ENCODE results near the gene TMEM214. TPM values are rescaled to one million over a fixed set of nuclear protein-coding genes. Genes with fewer than 3 reads are reported as not detected.
A peak's percentile ranks its signal among the peaks of the same experiment; 100 is the strongest.

TMEM214 gene, protein sequence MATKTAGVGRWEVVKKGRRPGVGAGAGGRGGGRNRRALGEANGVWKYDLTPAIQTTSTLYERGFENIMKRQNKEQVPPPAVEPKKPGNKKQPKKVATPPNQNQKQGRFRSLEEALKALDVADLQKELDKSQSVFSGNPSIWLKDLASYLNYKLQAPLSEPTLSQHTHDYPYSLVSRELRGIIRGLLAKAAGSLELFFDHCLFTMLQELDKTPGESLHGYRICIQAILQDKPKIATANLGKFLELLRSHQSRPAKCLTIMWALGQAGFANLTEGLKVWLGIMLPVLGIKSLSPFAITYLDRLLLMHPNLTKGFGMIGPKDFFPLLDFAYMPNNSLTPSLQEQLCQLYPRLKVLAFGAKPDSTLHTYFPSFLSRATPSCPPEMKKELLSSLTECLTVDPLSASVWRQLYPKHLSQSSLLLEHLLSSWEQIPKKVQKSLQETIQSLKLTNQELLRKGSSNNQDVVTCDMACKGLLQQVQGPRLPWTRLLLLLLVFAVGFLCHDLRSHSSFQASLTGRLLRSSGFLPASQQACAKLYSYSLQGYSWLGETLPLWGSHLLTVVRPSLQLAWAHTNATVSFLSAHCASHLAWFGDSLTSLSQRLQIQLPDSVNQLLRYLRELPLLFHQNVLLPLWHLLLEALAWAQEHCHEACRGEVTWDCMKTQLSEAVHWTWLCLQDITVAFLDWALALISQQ
- 10 to 100 TPM; 64.9 to 81.1 (median 79.2) TPM for total RNA-seq
- 32.8 TPM for total RNA-seq (2013)

DNA sequence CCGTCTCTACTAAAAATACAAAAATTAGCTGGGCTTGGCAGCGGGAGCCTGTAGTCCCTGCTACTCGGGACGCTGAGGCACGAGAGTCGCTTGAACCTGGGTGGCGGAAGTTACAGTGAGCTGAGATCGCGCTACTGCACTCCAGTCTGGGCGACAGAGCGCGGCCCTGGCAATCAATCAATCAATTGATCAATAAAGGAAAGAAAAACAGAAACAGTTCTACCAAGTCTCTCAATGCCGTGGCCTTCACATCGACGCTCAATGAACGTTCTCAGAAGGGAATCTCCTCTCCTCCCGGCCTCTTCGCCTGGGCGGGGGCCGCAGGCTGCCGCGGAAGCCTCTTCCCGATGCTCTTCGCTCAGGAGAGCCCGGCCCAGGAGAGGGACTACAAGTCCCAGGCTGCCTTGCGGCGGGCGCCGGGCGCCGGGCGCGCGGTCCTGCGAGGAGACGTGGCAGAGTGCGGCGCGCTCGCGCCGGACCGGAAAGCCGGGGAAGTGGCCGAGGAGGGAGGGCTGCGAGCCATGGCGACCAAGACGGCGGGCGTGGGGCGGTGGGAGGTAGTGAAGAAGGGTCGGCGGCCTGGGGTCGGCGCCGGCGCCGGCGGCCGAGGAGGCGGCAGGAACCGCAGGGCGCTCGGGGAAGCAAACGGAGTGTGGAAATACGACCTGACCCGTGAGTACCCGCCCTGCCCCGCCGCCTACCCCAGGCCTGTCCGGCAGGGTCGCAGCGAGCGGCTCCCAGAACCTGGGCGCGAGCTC is at the start of gene TMEM214:
TSS of gene TMEM214 (plus strand) at position 471 of the 758 bp plus-strand sequence. CDS start at position 522, 51 bp downstream.
- H3K4me1 Mint-ChIP-seq: peaks cover 13 to 54% of the 10 kb centered on the region in 2 donors
- no peaks in the 10 kb centered on the region for H3K27me3 Mint-ChIP-seq (ENCODE audit: low read depth in 2 of 2)
- H3K27me3 ChIP-seq (ENCODE audit: control insufficient read depth, insufficient read depth, low read length): no peaks in the 10 kb centered on the region
- no peaks in the 10 kb centered on the region for H3K9me3 Mint-ChIP-seq
- peak within 1 kb of the TSS; percentile 86 to 95 for H3K27ac Mint-ChIP-seq
- intact Hi-C loops (cut with micrococcal nuclease): loop anchor here (2.0 kb wide), 1 partner anchor 18 kb away; the partner anchor contains the start of gene AGBL5
- DNase-seq (peak; percentile 77 to 83), ATAC-seq (peak; percentile 95 to 98 (median 96))
- H3K4me3 ChIP-seq (ENCODE audit: low read length): peak within 1 kb of the TSS; percentile 90
- H3K4me1 ChIP-seq (ENCODE audit: control insufficient read depth, insufficient read depth, low read length): peaks cover 18% of the 10 kb centered on the region
- under 1% methylated on average over 76 of the region's 76 CpGs for WGBS (ENCODE audit: insufficient coverage)
- H3K36me3 ChIP-seq (ENCODE audit: control insufficient read depth, insufficient read depth, low read length): peaks cover 29% of the 10 kb centered on the region
- TF ChIP-seq, protein P1, sequence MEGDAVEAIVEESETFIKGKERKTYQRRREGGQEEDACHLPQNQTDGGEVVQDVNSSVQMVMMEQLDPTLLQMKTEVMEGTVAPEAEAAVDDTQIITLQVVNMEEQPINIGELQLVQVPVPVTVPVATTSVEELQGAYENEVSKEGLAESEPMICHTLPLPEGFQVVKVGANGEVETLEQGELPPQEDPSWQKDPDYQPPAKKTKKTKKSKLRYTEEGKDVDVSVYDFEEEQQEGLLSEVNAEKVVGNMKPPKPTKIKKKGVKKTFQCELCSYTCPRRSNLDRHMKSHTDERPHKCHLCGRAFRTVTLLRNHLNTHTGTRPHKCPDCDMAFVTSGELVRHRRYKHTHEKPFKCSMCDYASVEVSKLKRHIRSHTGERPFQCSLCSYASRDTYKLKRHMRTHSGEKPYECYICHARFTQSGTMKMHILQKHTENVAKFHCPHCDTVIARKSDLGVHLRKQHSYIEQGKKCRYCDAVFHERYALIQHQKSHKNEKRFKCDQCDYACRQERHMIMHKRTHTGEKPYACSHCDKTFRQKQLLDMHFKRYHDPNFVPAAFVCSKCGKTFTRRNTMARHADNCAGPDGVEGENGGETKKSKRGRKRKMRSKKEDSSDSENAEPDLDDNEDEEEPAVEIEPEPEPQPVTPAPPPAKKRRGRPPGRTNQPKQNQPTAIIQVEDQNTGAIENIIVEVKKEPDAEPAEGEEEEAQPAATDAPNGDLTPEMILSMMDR (IDR thresholded peaks at IDR 0.05): no peak
- peak within 1 kb of the TSS; percentile 79 for H3K27ac ChIP-seq (ENCODE audit: low read length)
- peak within 1 kb of the TSS; percentile 94 for H3K4me3 Mint-ChIP-seq
- no peaks in the 10 kb centered on the region for H3K9me3 ChIP-seq (ENCODE audit: control insufficient read depth, insufficient read depth, low read length)
- no peaks in the 10 kb centered on the region for H3K36me3 Mint-ChIP-seq

DNA sequence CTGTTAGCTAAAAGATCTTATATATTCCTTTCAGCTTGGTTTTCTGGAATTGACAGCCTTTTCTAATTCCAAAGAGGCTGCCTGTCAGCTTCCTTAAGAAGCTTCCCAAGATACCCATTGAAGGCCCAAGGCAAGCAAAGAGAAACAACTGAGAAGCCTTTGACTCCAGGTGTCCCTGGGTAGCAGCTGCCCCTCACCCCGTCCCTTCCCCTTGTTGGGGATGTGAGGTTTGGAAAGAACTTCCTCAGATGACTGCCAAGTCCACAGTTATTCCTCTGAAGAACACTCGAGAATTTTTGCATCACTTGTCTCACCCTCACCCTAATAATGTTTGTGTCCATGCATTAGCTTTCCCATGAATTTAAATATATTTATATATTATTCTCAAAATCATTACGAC is 49.0 kb upstream of the TMEM214 start:
- DNase-seq (no peak), ATAC-seq (no peak)
- no peaks in the 10 kb centered on the region for H3K36me3 Mint-ChIP-seq
- H3K9me3 ChIP-seq (ENCODE audit: control insufficient read depth, insufficient read depth, low read length): no peaks in the 10 kb centered on the region
- no peaks in the 10 kb centered on the region for H3K4me1 Mint-ChIP-seq
- no peak overlapping the region for H3K27ac ChIP-seq (ENCODE audit: low read length)
- intact Hi-C loops (cut with micrococcal nuclease): no loop called here
- no peaks in the 10 kb centered on the region for H3K9me3 Mint-ChIP-seq
- H3K36me3 ChIP-seq (ENCODE audit: control insufficient read depth, insufficient read depth, low read length): no peaks in the 10 kb centered on the region
- no peak overlapping the region for H3K27ac Mint-ChIP-seq
- no peaks in the 10 kb centered on the region for H3K4me1 ChIP-seq (ENCODE audit: control insufficient read depth, insufficient read depth, low read length)
- no CpG with 5 or more reads among the region's 3 CpGs for WGBS (ENCODE audit: insufficient coverage)
- TF ChIP-seq, protein P1 (IDR thresholded peaks at IDR 0.05): no peak
- peaks cover 2 to 5% of the 10 kb centered on the region in 2 donors for H3K27me3 Mint-ChIP-seq (ENCODE audit: low read depth in 2 of 2)
- H3K27me3 ChIP-seq (ENCODE audit: control insufficient read depth, insufficient read depth, low read length): no peaks in the 10 kb centered on the region
- no peak overlapping the region for H3K4me3 Mint-ChIP-seq
- no peak overlapping the region for H3K4me3 ChIP-seq (ENCODE audit: low read length)

DNA sequence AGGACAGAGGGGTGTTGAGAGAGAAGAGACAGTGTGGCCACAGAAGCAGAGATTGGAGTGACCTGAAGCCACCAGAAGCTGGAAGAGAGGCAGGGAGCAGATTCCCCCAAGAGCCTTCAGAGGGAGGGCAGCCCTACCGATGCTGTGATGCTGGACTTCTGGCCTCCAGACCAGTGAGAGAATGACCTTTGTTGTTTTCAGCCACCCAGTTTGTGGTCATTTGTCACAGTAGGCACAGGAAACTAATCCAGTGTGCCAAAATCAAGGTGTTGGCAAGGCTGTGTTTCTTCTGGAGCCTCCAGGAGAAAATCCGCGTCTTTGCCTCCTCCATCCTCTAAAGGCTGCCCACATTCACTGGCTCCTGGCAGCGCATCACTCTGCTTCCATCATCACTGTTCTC is 47.0 kb upstream of the TMEM214 start:
- ATAC-seq (no peak), DNase-seq (no peak)
- intact Hi-C loops (cut with micrococcal nuclease): no loop called here
- no peaks in the 10 kb centered on the region for H3K27me3 ChIP-seq (ENCODE audit: control insufficient read depth, insufficient read depth, low read length)
- WGBS (ENCODE audit: insufficient coverage): 96% methylated on average over 4 of the region's 4 CpGs
- Mint-ChIP-seq H3K4me1 (no peaks in the 10 kb centered on the region), H3K9me3 (no peaks in the 10 kb centered on the region), H3K27me3 (ENCODE audit: low read depth in 2 of 2) (peaks cover 0 to 8% of the 10 kb centered on the region in 2 donors), H3K27ac (no peak overlapping the region), H3K4me3 (no peak overlapping the region), H3K36me3 (no peaks in the 10 kb centered on the region)
- H3K4me1 ChIP-seq (ENCODE audit: control insufficient read depth, insufficient read depth, low read length): no peaks in the 10 kb centered on the region
- TF ChIP-seq, protein P1 (IDR thresholded peaks at IDR 0.05): no peak
- no peak overlapping the region for H3K27ac ChIP-seq (ENCODE audit: low read length)
- H3K4me3 ChIP-seq (ENCODE audit: low read length): no peak overlapping the region
- H3K9me3 ChIP-seq (ENCODE audit: control insufficient read depth, insufficient read depth, low read length): no peaks in the 10 kb centered on the region
- no peaks in the 10 kb centered on the region for H3K36me3 ChIP-seq (ENCODE audit: control insufficient read depth, insufficient read depth, low read length)

All from natural killer cell (primary cell).